Measurements from ENCODE around the gene PFDN4.
"Not testable (repeated sequence)": the region's sequence is repeated elsewhere in the genome, so short reads cannot be mapped to it uniquely, and the experiment has no call there.

The PFDN4 gene

DNA sequence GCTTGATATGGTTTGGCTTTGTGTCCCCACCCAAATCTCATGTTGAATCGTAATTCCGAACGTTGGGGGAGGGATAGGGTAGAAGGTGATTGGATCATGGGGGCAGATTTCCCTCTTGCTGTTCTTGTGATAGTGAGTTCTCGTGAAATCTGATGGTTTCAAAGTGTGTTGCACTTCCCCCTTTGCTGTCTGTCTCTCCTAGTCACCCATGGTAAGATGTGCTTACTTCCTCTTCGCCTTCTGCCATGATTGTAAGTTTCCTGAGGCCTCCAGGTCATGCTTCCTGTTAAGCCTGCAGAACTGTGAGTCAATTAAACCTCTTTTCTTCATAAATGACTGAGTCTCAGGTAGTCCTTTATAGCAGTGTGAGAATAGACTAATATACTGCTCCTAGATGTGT, 19.9 kb downstream of the PFDN4 start:
- DNase-seq: no peak

DNA sequence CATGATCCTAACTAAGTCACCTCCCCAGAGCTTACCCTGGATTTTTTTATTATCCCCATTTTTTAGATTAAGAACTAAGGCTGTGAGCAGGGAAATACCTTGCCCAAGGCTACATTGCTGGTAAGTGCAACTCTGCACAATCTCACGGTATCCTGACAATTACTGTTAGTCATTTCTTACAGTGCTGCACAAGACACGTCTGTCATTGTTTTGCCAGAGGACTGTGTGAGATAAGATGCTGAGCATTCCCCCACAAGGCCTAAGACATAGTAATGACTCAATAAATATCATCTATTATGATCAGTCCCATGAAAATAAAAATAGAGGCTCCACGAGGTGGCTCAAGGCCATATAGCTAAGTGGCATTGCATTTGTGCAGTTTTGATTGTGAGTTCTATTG, 21.0 kb downstream of the PFDN4 start:
- no peak for DNase-seq

DNA sequence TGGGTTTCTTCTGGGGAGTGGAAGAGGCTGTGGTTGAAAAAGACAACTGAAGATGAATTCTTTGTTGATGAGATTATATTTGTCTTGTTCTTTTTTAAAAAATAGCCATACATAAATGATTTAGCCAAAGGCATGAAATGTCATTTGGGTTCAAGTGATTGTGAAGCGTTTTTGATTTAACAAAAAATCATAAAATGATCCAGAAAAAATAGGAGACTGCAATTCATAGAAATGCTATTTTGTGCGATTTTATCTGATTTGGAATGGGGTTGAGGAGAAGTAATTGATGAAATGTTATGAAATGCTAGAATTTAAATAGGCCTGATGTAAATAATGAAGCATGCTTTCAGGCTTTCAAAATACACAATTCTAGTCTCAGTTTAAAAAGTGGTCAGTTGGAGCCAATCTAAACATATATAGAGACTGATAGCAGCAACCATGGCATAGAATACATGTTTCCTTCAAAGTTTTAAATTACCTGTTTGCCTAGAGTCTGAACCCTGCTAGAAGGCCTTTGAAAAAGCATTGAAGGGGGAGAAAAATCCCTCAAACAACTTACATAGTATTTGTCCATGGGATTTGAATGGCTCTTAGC, 21.8 kb downstream of the PFDN4 start:
- DNase-seq: no peak

DNA sequence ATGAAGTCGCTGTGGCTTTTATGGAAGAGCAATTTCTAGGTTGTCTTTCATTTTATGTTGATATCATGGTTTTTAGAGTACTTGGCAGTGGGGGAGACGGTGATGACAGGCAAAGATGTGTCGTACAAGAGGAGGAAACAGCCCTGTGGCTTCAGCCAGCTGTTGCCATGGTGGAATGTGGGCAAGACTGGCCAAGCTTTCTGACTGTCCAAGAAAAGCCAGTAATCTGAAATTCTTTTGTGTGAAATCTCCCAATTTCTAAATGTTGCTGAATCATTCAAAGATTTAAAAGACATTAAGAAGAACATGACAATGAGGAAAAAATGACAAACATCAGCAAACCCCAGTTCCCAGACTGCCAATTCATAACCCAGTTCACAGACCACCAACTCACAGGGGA, 23.1 kb downstream of the PFDN4 start:
- no peak for DNase-seq

DNA sequence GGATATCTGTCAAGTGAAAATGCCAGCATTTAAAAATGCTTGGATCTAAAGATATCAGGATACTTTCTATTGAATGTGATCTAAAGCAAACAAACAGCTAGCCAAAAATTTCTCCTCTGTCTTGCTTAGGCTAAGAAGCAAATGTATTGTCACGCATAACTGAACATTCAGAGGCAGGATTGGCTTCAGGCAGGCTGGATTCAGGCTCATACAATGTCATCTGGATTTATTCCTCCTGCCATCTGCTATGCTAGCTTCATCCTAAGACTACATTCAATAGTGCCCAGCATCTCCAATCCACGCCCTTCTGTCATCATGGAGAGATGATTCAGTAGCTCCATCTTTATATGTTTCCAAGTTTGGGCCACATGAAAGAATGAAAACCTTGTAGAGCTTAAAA, 27.1 kb downstream of the PFDN4 start:
- DNase-seq: no peak

DNA sequence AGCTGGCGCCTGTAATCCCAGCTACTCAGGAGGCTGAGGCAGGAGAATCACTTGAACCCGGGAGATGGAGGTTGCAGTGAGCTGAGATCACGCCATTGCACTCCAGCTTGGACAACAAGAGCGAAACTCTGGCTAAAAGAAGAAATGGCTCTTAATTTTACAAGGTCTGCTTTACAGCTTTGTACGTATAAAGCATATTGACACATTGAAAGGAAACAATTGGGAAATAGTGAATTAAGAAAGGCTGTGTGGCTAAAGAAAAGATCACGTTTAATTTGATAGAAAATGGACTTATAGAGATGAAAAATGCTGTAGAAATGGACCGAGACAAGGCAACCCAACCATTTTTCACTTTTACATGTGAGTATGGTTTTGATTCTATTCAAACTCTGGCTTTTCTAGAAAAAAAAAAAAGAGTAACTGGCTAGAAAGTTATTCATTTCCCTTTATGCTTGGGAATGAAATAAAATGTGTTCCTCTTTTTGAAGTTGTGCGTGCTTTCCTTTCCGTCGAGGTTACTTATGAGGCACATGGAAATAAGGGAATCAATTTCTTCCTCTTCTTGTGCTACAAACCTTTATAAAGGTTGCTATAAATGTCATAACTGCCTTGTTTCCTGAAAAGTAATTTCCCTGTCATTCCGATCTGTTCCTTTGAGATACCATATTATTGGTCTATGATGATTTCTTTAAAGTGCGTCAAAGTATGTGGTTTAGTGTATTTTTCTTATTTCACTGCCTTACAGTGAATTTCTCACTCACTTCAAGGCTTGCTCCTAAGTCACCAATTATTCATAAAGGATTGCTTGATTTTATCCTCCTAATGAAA, 29.4 kb downstream of the PFDN4 start:
- no peak for DNase-seq

DNA sequence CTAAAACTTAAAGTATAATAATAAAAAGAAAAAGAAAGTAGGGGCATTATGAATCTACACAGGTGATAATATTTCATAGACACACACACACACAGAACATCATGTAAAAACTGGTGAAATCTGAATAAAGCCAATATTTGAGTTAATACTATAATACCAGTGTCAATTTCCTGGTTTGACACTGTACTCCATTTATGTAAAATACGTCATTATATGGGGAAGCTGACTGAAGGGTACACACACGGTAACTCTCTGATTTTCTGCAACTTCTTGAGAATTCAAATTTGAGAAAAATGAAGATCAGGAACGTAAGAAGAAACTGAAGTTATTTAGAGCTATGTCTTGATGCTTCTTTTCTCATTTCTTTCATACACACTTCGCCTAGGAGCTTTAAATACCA, 36.2 kb downstream of the PFDN4 start:
- DNase-seq: no peak

DNA sequence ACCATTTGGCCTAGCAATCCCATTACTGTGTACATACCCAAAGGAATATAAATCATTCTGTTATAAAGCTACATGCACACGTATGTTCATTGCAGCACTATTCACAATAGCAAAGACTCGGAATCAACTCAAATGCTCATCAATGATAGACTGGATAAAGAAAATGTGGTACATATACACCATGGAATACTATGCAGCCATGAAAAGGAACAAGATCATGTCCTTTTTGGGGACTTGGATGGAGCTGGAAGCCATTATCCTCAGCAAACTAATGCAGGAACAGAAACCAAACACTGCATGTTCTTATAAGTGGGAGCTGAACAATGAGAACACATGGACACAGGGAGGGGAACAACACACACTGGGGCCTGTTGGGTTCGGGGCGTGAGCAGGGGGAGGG, 40.8 kb downstream of the PFDN4 start:
- DNase-seq: not testable (repeated sequence)

DNA sequence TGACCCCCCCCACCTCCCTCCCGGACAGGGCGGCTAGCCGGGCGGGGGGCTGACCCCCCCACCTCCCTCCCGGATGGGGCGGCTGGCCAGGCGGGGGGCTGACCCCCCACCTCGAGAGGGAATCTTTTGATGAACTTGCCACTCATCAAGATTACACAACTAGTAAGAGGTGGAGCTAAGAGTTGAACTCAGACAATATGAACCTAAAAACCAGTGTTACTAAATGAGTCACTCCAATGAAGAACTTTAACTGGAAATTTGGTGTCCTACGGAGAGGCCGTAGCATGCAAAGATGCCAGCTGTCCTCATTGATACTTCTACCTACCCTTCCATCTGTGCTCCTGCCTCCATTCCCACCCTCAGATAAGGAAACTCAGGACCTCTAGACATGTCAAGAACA, 42.8 kb downstream of the PFDN4 start:
- no peak for DNase-seq

DNA sequence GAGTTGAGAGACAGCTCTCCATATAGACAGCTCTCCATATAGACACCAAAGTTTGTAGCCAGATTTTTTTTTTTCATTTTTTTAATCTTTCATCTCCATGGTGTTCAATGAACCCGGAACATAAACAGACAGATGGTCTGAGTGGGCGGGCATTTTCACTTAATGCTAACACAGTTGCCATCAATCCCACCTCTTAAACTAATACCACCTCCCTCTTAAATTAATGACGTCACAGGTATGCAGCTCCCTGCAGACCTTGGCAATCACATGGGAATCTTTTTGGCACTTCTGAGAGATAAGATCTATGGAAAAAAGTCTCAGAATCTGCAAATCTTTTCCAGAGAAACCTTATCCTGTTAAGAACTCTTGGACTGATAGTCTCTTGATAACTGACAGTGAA, 43.2 kb downstream of the PFDN4 start:
- DNase-seq: no peak

DNA sequence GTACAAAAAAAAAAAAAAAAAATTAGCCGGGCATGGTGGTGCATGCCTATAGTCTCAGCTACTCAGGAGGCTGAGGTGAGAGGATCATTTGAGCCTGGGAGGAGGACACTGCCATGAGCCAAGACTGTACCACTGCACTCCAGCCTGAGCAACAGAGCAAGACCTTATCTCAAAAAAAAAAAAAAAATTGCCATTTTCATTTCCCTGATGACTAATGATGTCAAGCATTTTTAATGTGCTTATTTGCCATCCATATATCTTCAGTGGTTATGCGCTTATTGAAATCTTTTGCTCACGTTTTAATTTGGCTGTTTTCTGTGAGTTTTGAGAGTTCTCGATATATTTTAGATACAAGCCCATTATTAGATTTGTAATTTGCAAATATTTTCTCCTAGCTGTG, 46.7 kb downstream of the PFDN4 start:
- DNase-seq: no peak

DNA sequence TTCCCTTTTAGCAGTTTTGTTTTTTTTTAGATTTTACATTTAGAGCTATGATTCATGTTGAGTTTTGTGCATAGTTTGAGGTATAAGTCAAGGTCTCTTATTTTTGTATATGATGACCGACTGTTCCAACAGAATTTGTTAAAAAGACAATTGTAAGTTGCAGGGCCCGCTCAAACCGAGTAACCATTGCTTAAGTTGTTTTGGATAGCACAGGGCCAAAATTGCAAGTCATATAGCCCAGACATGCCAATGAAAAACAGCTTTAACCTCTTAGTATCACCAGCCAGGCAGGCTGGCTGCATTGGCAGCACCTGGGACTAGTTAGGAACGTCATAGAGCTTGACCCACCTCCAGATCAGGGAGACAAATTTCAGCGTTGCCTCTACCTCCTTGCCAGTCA, 47.3 kb downstream of the PFDN4 start:
- DNase-seq: no peak

DNA sequence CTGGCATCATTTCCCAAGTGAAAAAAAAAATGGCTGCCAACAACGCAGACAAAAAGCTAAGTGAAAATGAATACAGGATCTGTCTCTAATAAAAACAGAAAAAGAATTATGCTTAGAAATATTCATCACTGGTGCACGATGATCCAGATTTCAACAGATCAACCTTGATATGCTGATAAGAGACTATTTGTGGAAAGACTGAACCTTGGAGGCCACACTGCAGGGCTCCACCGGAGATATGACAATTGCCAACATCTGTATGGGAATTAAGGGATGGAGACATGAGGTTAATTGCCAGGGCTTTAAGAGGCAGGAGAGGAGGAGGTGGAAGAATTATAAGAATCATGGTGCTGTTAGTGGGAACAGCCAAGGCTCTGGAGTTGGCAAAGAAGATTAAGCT, 48.3 kb downstream of the PFDN4 start:
- DNase-seq: no peak

DNA sequence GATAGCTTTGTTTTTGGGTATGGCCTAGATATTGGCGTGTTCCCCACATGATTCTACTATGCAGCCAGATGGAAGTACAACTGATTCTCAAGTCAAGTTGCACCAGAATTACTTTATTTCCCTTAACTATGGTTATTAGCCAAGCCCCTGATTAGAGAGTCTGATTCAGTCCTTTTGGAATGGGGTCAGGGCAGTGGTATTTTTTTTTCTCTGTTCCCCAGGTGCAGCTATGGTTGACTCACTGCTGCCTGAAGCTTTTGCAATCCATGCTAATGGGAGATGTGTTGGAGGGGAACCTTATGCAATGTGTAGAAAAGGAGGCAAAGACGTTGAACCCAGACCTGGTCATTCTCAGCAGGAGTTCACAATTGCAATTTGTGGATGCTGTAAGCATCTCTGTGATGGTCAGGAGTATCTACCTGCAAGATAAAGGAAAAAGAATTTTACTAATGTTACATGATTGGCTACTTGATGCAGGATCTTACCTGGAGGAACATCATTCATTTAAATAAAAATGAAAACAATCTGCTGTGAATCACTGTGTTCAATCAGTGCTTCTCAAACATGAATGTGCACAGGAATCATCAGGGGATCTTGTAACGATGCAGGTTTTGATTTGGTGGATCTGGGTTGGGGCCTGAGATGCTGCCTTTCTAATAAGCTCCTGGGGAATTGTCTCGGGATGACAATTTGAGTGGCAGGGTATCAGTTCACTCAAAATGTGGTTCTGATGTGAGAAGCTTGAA, 49.4 kb downstream of the PFDN4 start:
- DNase-seq: no peak

DNA sequence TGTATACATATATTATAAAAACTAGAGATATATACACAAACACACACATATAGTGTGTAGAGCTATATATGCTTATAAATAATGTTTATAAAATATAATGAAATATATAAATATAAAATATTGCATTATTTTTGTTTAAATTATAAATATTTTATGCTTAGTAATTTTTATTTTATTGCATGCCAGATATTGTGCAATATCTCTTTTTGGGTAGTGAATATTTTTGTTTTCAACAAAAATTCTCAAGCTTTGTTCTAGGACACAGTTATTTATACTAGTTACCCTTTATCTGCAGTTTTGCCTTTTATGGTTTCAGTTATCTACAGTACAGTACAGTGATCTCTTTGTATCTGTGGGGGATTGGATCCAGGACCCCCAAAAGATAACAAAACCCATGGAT, 52.2 kb downstream of the PFDN4 start:
- no peak for DNase-seq

DNA sequence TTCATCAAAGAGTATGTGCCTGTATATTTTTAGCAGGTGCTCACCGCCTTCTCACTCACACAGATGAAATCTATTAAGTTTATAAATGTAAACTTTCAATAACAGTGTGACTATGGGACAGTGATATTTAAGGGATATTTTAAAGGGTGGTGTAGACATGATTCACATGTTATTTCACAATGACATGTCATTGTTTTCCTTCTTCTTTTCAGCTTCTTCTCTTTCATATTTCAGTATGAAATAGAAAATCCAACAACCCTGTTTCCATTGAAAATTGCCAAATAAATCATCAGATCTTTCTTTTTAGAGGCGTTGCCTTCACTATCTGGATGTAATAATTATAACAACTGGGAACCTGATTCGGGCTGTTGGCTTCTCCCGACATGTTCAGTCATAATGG, 54.8 kb downstream of the PFDN4 start:
- no peak for DNase-seq

DNA sequence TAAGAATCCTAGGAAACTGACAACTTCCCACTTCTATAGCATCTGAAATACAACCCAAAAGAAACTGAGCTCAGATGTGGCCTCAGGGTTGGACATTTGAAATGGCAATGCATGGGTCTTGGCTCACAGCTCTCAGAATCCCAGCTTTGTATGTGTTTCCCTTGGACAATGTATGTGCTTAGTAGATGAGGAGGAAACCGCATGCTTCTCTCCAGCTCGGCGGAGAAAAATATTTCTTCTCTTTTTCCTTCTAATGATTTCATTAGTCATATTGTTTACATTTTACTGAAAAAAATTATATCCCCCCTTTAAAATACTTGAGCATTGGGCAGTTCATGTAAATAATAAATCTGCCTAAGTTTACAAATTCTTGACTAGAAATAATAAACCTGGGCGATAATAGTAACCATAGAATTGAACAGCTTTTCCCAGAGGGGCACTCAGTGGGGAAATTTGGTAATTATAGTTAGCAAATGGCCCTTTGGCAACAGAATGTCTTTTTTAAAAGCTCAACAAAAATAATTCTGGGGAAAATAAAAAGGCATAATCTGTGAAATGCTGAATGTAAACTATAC, 55.3 kb downstream of the PFDN4 start:
- DNase-seq: no peak

DNA sequence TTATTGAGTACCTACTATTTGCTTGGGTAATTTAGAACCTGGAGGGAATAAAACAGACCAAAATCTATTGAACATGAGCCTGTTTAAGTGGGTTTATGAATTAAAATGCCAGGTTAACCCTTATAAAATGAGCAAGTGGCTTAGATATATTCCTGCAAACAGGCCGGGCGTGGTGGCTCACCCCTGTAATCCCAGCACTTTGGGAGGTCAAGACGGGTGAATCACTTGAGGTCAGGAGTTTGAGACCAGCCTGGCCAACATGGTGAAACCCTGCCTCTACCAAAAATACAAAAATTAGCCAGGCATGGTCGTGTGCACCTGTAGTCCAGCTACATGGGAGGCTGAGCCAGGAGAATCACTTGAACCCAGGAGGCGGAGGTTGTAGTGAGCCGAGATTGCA, 57.9 kb downstream of the PFDN4 start:
- DNase-seq: not testable (repeated sequence)

DNA sequence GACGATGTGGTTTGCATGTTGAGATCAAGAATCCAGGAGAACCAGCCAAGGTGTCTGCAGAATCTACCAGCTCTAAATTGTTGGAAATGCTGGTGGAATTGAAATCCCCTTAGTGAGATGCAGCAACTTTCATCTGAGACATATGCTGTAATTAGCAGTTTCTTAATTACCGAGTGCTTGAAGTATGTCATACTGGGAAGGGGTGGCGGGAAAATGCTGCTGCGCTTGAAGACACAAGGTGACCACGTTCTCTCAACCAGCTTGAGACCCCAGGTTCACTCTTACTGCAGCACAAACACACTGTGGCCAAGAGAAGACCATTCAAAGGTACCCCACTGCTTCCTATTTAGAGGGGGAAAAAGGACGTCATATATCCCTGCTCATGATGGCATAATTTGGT, 59.0 kb downstream of the PFDN4 start:
- DNase-seq: no peak

DNA sequence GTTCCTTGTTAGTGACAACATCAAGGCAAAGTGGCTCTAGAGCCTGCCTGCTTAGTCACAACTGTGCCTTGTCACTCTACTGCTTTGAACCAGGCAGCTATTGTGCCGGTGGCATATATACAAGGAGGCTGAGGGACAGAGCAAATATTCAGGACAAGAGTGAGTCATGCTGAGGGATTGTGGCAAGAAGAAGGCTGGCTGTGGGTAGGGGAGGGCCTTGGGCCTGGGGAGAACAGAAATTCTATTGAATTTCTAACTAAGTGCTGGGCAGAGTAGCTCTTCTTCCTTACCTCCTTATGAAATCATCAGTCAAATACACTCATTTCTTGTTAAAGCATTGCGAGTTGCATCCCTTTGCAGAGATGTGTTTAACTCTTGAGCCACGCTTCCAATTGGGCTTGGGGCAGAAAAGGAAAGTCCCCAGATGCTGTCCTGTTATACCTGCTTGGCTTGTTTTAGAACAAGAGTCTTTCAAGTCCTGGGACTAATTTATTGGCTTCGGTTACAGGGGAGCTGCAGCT, 59.7 kb downstream of the PFDN4 start:
- no peak for DNase-seq

DNA sequence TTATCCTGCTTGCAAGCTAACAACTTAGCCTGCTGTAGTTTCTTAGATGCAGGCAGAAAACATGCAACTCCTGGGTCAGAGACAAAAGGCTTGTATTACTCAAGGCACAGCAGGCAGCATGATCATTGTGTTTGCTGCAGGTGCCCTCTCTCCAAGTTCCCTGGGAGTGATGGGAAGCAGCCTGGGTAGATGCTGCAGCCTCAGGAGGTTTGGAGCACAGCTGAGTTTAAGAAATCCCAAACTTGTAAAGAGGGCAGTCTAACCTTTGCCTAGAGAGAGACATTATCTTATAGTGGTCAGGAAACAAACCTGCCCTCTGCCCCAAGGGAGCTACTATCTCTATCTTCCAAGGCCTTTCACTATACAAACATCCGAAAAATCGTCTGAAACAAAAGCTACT, 61.1 kb downstream of the PFDN4 start:
- DNase-seq: no peak
